ENCODE results near the gene GALNT2. TPM values are rescaled to one million over a fixed set of nuclear protein-coding genes. Genes with fewer than 3 reads are reported as not detected.

GALNT2 gene
- polyA plus RNA-seq, 3 donors from 2014 or later: 18.5 to 30.0 (median 22.5) TPM

- Mint-ChIP-seq H3K4me1 (peaks cover 55 to 71% of the 10 kb centered on the region in 2 donors), H3K9me3 (no peaks in the 10 kb centered on the region), H3K4me3 (no peak overlapping the region), H3K36me3 (peaks cover 0 to 3% (median 0%) of the 10 kb centered on the region in 3 donors), H3K27me3 (ENCODE audit: low read depth in 3 of 3) (peaks cover 0 to 7% (median 2%) of the 10 kb centered on the region in 3 donors), H3K27ac (peak overlapping the region in 1 of 6 donors; percentile 64)
- DNase-seq: no peak
Observed at GRCh38 chr1:230130172-230130944, 63.3 kb downstream of the GALNT2 start.

DNA sequence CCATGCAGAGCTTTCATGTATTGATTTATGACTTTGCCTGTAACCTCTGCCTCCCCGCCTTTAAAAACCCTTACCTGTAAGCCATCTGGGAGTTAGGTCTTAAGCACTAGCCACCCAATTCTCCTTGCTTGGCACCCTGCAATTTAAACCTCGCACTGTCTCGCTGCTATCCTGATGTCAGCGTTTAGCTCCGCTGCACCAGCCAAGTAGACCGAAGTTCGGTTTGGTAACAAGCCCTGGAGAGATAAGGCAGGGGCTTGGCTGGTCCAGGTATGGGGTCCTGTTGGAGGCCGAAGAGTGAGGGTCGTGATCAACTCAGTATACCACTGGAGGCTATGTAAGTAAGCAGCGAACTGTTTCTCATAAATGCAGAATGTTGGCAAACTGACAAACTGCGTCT is 64.4 kb downstream of the GALNT2 start:
- H3K4me1 Mint-ChIP-seq: peaks cover 44 to 62% of the 10 kb centered on the region in 2 donors
- no peak overlapping the region for H3K4me3 Mint-ChIP-seq
- no peaks in the 10 kb centered on the region for H3K9me3 Mint-ChIP-seq
- peaks cover 0 to 5% (median 2%) of the 10 kb centered on the region in 3 donors for H3K27me3 Mint-ChIP-seq (ENCODE audit: low read depth in 3 of 3)
- peak overlapping the region in 1 of 6 donors; percentile 64 for H3K27ac Mint-ChIP-seq
- peaks cover 0 to 3% (median 0%) of the 10 kb centered on the region in 3 donors for H3K36me3 Mint-ChIP-seq
- DNase-seq: no peak

DNA sequence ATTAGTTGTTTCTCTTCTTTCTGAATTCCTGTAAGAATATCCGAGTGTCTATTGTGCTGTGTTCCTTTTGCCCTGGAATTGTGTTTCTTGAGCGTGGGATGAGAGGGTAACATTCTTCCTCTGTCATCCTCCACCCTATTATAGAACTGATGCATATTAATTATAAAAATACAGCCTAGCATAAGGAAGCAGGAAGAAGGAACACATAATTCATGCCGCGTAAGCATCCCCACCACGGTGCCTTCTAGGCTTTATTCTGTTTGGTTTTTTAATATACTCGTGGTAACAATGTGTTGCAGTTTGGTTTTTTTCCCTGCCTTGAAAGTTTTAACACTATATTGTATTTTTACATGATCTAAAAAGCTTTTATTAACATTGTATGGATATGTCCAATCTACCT is 65.7 kb downstream of the GALNT2 start:
- no peak for DNase-seq
- H3K4me3 Mint-ChIP-seq: peak overlapping the region in 4 of 5 donors; percentile 3 to 64 (median 30)
- H3K36me3 Mint-ChIP-seq: peaks cover 0 to 3% (median 0%) of the 10 kb centered on the region in 3 donors
- H3K27ac Mint-ChIP-seq: peak overlapping the region; percentile 25 to 77 (median 58)
- H3K4me1 Mint-ChIP-seq: peaks cover 33 to 57% of the 10 kb centered on the region in 2 donors
- H3K27me3 Mint-ChIP-seq (ENCODE audit: low read depth in 3 of 3): peaks cover 0 to 3% (median 2%) of the 10 kb centered on the region in 3 donors
- no peaks in the 10 kb centered on the region for H3K9me3 Mint-ChIP-seq

GRCh38 chr1:230135726-230136125 is 68.7 kb downstream of the GALNT2 start:
- Mint-ChIP-seq H3K9me3 (no peaks in the 10 kb centered on the region), H3K36me3 (no peaks in the 10 kb centered on the region), H3K27ac (no peak overlapping the region), H3K4me3 (no peak overlapping the region), H3K27me3 (ENCODE audit: low read depth in 3 of 3) (peaks cover 0 to 5% (median 0%) of the 10 kb centered on the region in 3 donors), H3K4me1 (peaks cover 34 to 56% of the 10 kb centered on the region in 2 donors)
- no peak for DNase-seq

GRCh38 chr1:230136453-230137336 is 69.7 kb downstream of the GALNT2 start:
- Mint-ChIP-seq H3K4me1 (peaks cover 33 to 56% of the 10 kb centered on the region in 2 donors), H3K36me3 (no peaks in the 10 kb centered on the region), H3K27ac (no peak overlapping the region), H3K27me3 (ENCODE audit: low read depth in 3 of 3) (peaks cover 0 to 5% (median 0%) of the 10 kb centered on the region in 3 donors), H3K4me3 (no peak overlapping the region), H3K9me3 (no peaks in the 10 kb centered on the region)
- no peak for DNase-seq

GRCh38 chr1:230137337-230137815 is 70.3 kb downstream of the GALNT2 start:
- Mint-ChIP-seq H3K4me1 (peaks cover 31 to 54% of the 10 kb centered on the region in 2 donors), H3K36me3 (no peaks in the 10 kb centered on the region), H3K4me3 (no peak overlapping the region), H3K27ac (no peak overlapping the region), H3K27me3 (ENCODE audit: low read depth in 3 of 3) (peaks cover 0 to 5% (median 0%) of the 10 kb centered on the region in 3 donors), H3K9me3 (no peaks in the 10 kb centered on the region)
- no peak for DNase-seq

DNA sequence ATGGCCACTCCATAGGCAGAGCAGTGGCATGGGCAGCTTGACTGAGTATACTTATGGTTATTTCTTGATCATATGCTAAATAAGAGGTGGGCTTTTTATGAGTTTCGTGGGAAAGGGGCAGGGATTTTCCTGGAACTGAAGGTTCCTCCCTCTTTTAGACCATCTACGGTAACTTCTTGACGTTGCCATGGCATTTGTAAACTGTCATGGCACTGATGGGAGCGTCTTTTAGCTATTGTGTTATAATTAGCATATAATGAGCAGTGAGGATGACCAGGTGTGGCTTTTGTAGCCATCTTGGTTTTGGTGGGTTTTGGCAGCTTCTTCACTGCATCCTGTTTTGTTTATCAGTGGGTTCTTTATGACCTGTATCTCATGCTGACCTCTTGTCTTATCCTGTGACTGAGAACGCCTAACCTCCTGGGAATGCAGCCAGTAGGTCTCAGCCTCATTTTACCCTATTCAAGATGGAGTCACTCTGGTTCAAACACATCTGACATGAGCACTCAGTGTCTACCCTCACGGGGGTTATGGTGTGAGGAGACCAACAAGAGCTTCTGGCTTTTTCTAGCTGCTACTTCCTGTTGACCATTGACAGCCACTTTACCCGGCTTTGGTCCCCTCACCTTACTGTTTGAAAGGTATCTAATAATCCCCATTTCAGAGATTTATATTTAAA is 71.7 kb downstream of the GALNT2 start:
- Mint-ChIP-seq H3K27ac (peak overlapping the region in 3 of 6 donors; percentile 55 to 75 (median 57)), H3K4me3 (peak overlapping the region in 3 of 5 donors; percentile 1 to 42 (median 33)), H3K36me3 (no peaks in the 10 kb centered on the region), H3K27me3 (ENCODE audit: low read depth in 3 of 3) (peaks cover 0 to 5% (median 3%) of the 10 kb centered on the region in 3 donors), H3K9me3 (no peaks in the 10 kb centered on the region), H3K4me1 (peaks cover 27 to 54% of the 10 kb centered on the region in 2 donors)
- peak in 1 of 3 donors; percentile 30 for DNase-seq

GRCh38 chr1:230139315-230139714 is 72.3 kb downstream of the GALNT2 start:
- no peaks in the 10 kb centered on the region for H3K36me3 Mint-ChIP-seq
- H3K27me3 Mint-ChIP-seq (ENCODE audit: low read depth in 3 of 3): peaks cover 0 to 3% (median 2%) of the 10 kb centered on the region in 3 donors
- H3K9me3 Mint-ChIP-seq: no peaks in the 10 kb centered on the region
- no peak overlapping the region for H3K4me3 Mint-ChIP-seq
- H3K4me1 Mint-ChIP-seq: peaks cover 30 to 56% of the 10 kb centered on the region in 2 donors
- H3K27ac Mint-ChIP-seq: peak overlapping the region in 1 of 6 donors; percentile 30
- no peak for DNase-seq

GRCh38 chr1:230139741-230140140 is 72.7 kb downstream of the GALNT2 start:
- H3K9me3 Mint-ChIP-seq: no peaks in the 10 kb centered on the region
- H3K27me3 Mint-ChIP-seq (ENCODE audit: low read depth in 3 of 3): peaks cover 0 to 3% (median 2%) of the 10 kb centered on the region in 3 donors
- H3K36me3 Mint-ChIP-seq: peaks cover 0 to 3% (median 0%) of the 10 kb centered on the region in 3 donors

DNA sequence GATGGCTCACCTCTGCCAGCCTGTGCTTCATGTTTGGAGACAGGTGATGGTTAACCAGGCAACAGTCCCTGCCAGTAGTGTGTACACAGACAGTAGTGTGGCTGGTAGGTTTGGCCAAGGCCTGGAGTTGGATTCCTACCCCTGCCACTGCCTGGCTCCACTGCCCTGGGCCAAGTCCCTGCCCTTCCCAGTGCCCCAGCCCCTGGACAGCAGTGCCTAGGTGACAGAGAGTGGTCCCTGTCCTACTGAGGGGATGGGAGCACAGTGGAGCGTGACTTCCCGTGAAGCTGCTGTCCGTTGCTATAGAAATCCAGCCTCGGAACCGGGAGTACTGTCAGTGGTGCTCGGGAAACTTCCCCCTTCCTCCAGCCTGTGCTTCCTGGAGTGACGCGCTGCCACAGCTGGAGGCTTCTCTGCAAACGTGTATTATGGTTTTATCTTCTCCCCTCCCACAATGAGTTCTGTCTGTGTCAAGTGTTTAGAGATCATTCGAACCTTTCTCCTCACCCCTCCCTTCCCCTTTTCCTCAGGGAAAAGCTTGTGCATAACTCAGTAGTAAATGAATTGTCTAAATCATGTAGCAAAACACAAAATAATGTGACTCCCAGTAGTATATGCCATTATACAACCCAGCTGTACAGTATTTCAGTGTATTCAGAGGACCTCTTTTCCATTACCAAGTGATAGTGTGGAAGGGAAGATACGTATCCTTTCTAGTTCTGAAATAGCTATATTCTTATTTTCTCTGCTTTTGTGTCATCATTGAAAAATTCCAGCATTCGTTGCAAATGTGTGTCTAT is 73.4 kb downstream of the GALNT2 start:
- H3K4me1 Mint-ChIP-seq: peaks cover 37 to 61% of the 10 kb centered on the region in 2 donors
- DNase-seq: no peak
- H3K9me3 Mint-ChIP-seq: no peaks in the 10 kb centered on the region
- H3K4me3 Mint-ChIP-seq: no peak overlapping the region
- H3K36me3 Mint-ChIP-seq: peaks cover 0 to 3% (median 0%) of the 10 kb centered on the region in 3 donors
- peak overlapping the region in 2 of 6 donors; percentile 22 to 64 for H3K27ac Mint-ChIP-seq
- H3K27me3 Mint-ChIP-seq (ENCODE audit: low read depth in 3 of 3): peaks cover 0 to 3% (median 2%) of the 10 kb centered on the region in 3 donors

More at GRCh38 chr1:230139741-230140140, 72.7 kb downstream of the GALNT2 start:
- H3K4me3 Mint-ChIP-seq: no peak overlapping the region
- peak overlapping the region in 1 of 6 donors; percentile 30 for H3K27ac Mint-ChIP-seq
- peaks cover 30 to 57% of the 10 kb centered on the region in 2 donors for H3K4me1 Mint-ChIP-seq
- DNase-seq: no peak

- no peaks in the 10 kb centered on the region for H3K9me3 Mint-ChIP-seq
- no peak overlapping the region for H3K27ac Mint-ChIP-seq
- peaks cover 0 to 3% (median 0%) of the 10 kb centered on the region in 3 donors for H3K36me3 Mint-ChIP-seq
- peaks cover 0 to 4% (median 3%) of the 10 kb centered on the region in 3 donors for H3K27me3 Mint-ChIP-seq (ENCODE audit: low read depth in 3 of 3)
- peaks cover 44 to 68% of the 10 kb centered on the region in 2 donors for H3K4me1 Mint-ChIP-seq
- DNase-seq: no peak
- H3K4me3 Mint-ChIP-seq: no peak overlapping the region
Observed at GRCh38 chr1:230141021-230141648, 74.1 kb downstream of the GALNT2 start.
